Right lobe of liver (tissue), 6 donors: ENCODE results near the gene CSTB. TPM values are rescaled to one million over a fixed set of nuclear protein-coding genes. Genes with fewer than 3 reads are reported as not detected.

Source experiments
- ATAC-seq, 4 donors: fragments of 200-7000 bp; cut with Tn5 transposase; one replicate each; pipeline ENCODE4 v1.9.1; 2020; ENCODE audit warnings: mild to moderate bottlenecking in 4 of 4, moderate library complexity in 4 of 4
- DNase-seq, 3 donors: peaks; one replicate each; pipeline ENCODE4 v3.0.0-alpha.2; 2020
- H3K27ac ChIP-seq, 3 donors: fragments of 200-600 bp; one replicate each; pipeline ENCODE4 v1.8.0; 2022
- H3K27me3 ChIP-seq, 2 donors: fragments of 200-600 bp; one replicate each; pipeline ENCODE4 v1.8.0; 2022
- H3K36me3 ChIP-seq, 4 donors: fragments of 200-600 bp; sonication (generic) in 1 of 4; one replicate each; pipeline versions ENCODE4 v1.5.1 to v1.8.0; 2017 to 2022; ENCODE audit warnings: control low read depth in 1 of 4
- H3K4me1 ChIP-seq, 4 donors: fragments of 200-600 bp; sonication (generic) in 1 of 4; one replicate each; pipeline versions ENCODE4 v1.5.1 to v1.8.0; 2017 to 2022; ENCODE audit warnings: control low read depth in 1 of 4
- H3K4me3 ChIP-seq, 3 donors: fragments of 200-600 bp; one replicate each; pipeline ENCODE4 v1.8.0; 2022
- H3K9me3 ChIP-seq, 4 donors: fragments of 200-600 bp; sonication (generic) in 1 of 4; one replicate each; pipeline versions ENCODE4 v1.5.1 to v1.8.0; 2017 to 2022; ENCODE audit warnings: control low read depth in 1 of 4
- POLR2A ChIP-seq: fragments of 450-650 bp; IDR thresholded peaks from one replicate; pipeline ENCODE4 v1.6.1; 2017; ENCODE audit warnings: antibody characterized with exemption, mild to moderate bottlenecking
- WGBS: methylation state at CpG from one replicate; pipeline ENCODE4 v1.1.6; 2018; ENCODE audit warnings: low coverage, low lambda C conversion rate; ENCODE audit not compliant: insufficient coverage; ENCODE audit errors: missing lambda C conversion rate; 5-methylcytosine and 5-hydroxymethylcytosine counted together
- intact Hi-C, 2 donors: fragments of 100-400 bp; cut with DNase I; formaldehyde crosslinking; loops; one replicate each; pipeline versions ENCODE4 v1.11.2 to v1.14.1; 2022
- small RNA-seq, 2 experiments: library from RNA; depleted of rRNA; stranded (forward); fragments of <200 nt; gene quantifications; one replicate each; pipeline ENCODE3, GENCODE V24; 2016
- total RNA-seq, 6 experiments: library from RNA; depleted of rRNA in 2 of 6; stranded (reverse); fragments of >200 nt in 2 of 6; fragmentation: NEBNext Ultra II Directional in 3 of 6; extraction: Animal tissue kit (Norgen Biotek cat#: 25700) in 3 of 6; gene quantifications; one replicate each; pipeline versions ENCODE4 v1.1.0 to v1.2.4, GENCODE V29; 2016 to 2023
- TF ChIP-seq, protein P1 (sequence below), 4 donors: fragments of 200-600 bp in 3 of 4; fragments of 450-650 bp in 1 of 4; IDR thresholded peaks; one replicate each; pipeline versions ENCODE4 v1.5.1 to v1.8.0; 2016 to 2022; ENCODE audit warnings: antibody characterized with exemption in 4 of 4, mild to moderate bottlenecking in 2 of 4
- donor health status: DM: no; HTN: yes; CAD: no.
- donor health status: DM: no; HTN: no; CAD: no.
- donor health status: DM: no; HTN: no; CAD: no.
- donor health status: DM: no; HTN: yes; CAD: no.
- donor health status: DM: no; HTN: yes; CAD: no.

The CSTB gene
- total RNA-seq, 6 experiments from 2014 or later = 16.6 to 137 (median 23.2) TPM

DNA sequence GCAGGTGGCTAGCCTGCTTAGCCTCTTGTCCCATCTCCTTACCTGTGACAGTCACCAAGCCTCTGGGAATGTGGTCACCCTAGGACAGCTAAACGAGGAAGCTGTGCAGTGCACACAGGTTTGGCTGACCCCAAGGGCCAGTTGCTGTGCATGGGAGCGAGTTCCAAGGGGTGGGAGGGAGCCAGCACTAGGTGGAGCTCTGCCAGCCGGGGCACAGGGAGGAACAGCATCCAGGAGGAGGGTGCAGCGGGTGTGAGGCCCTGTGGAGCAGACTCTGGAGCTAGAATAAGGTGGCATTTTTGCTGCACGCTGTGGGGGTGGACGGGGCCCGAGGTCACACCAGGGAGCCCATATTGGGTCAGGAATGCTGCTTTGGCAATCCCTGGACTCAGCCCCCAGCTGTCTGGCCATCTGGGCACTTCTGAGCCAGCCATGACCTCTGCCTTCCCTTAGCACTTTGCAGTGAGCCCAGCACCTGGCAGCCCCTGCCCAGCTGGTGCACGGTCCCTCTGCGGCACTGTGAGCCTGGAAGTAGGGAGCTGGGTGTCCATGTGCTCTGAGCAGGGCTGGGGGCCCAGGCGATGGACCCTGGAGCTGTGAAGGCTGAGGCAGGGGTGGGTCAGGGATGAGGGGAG, 48.5 kb downstream of the CSTB start:
- ATAC-seq (peak; percentile 53 to 63 (median 58)), DNase-seq (peak; percentile 89 to 94 (median 93))
- no peaks in the 10 kb centered on the region for H3K27me3 ChIP-seq
- peaks cover 0 to 7% (median 2%) of the 10 kb centered on the region in 4 donors for H3K36me3 ChIP-seq
- no peaks in the 10 kb centered on the region for H3K9me3 ChIP-seq
- H3K27ac ChIP-seq = peak overlapping the region; percentile 92 to 98 (median 94)
- 0% methylated on average over 3 of the region's 10 CpGs for WGBS
- H3K4me3 ChIP-seq = peak overlapping the region; percentile 47 to 59 (median 50)
- TF ChIP-seq POLR2A = no peak
- TF ChIP-seq, protein P1, sequence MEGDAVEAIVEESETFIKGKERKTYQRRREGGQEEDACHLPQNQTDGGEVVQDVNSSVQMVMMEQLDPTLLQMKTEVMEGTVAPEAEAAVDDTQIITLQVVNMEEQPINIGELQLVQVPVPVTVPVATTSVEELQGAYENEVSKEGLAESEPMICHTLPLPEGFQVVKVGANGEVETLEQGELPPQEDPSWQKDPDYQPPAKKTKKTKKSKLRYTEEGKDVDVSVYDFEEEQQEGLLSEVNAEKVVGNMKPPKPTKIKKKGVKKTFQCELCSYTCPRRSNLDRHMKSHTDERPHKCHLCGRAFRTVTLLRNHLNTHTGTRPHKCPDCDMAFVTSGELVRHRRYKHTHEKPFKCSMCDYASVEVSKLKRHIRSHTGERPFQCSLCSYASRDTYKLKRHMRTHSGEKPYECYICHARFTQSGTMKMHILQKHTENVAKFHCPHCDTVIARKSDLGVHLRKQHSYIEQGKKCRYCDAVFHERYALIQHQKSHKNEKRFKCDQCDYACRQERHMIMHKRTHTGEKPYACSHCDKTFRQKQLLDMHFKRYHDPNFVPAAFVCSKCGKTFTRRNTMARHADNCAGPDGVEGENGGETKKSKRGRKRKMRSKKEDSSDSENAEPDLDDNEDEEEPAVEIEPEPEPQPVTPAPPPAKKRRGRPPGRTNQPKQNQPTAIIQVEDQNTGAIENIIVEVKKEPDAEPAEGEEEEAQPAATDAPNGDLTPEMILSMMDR (IDR thresholded peaks at IDR 0.05) = peak in 1 of 4 donors; percentile 6
- peaks cover 2 to 71% (median 43%) of the 10 kb centered on the region in 4 donors for H3K4me1 ChIP-seq
- intact Hi-C loops = no loop called here

DNA sequence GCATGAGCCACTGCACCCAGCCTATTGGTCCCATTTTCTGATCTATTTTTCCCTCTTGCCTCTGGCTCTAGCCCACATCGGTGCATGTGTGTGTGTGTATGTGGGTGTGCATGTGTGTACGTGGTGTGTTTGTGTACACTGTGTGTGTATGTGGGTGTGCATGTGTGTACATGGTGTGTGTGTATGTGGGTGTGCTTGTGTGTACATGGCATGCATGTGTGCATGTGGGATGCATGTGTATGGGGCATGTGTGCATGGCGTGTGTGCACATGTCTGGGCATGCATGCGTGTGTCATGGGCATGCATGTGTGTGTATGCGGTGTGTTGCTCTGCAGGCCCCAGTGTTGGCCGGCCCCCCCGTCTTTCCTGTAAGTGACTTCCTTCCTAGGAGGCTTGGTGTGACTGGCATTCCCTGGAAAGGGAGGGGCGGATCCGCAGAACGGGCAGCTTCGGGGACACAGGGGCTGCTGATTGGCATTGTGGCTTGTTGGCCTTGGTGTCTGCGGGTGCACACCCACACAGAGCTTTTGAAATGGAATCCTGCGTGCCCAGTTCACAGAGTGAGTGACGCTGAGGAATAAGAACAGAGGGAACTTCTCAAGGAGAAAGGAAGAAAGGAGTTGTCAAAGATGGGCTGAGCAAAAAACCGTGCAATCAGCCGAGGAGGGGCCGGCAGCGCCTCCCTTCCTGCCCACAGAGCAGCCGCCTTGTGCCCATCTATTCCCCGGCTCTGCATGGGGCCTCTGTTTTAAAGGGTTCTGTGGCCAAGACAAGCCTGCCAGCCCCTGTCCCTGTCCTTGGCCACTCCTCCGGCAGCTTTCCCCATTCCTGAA, 49.2 kb downstream of the CSTB start:
- ATAC-seq (no peak), DNase-seq (no peak)
- 29% methylated on average over 7 of the region's 21 CpGs for WGBS
- Histone ChIP-seq H3K9me3 (no peaks in the 10 kb centered on the region), H3K36me3 (peaks cover 0 to 7% (median 2%) of the 10 kb centered on the region in 4 donors), H3K27me3 (no peaks in the 10 kb centered on the region), H3K27ac (peak overlapping the region; percentile 92 to 98 (median 94)), H3K4me3 (no peak overlapping the region), H3K4me1 (peaks cover 2 to 63% (median 39%) of the 10 kb centered on the region in 4 donors)
- no peak for TF ChIP-seq POLR2A
- TF ChIP-seq, protein P1 (IDR thresholded peaks at IDR 0.05) = no peak
- intact Hi-C loops = no loop called here

Small RNA genes lying within 50 kb of the gene (small RNA-seq; reads per million reads assigned to genes)
- gene AP001052.1 = 0 reads per million in 2 experiments

Other genes starting within 250 kb of the CSTB start
- under 1 TPM in 4 of 6 experiments, not detected in 2; 0.25 to 0.62 (median 0.37) TPM for gene HSF2BP, start 116.8 kb downstream of the CSTB start, total RNA-seq
- 10 to 100 TPM in 2 of 6 experiments, 1 to 10 TPM in 4; 8.0 to 17.0 (median 9.8) TPM for gene RRP1B, start 116.7 kb downstream of the CSTB start, total RNA-seq
- gene PDXK, start 57.2 kb downstream of the CSTB start, total RNA-seq = 10 to 100 TPM; 52.9 to 87.5 (median 58.9) TPM
- 10 to 100 TPM in 4 of 6 experiments, 1 to 10 TPM in 2; 8.8 to 25.1 (median 12.9) TPM for gene RRP1, start 13.3 kb upstream of the CSTB start, total RNA-seq
- gene AGPAT3, start 88.9 kb upstream of the CSTB start, total RNA-seq = 100 to 1,000 TPM in 2 of 6 experiments, 10 to 100 TPM in 4; 56.9 to 111 (median 95.3) TPM
- 10 to 100 TPM; 15.4 to 25.6 (median 18.4) TPM for gene TRAPPC10, start 236.0 kb upstream of the CSTB start, total RNA-seq